Activated CD4-positive, alpha-beta T cell treated with anti-CD3 and anti-CD28 coated beads for 4 hours (primary cell): ENCODE results near the gene PAK3.

Experiments
- DNase-seq, 2 donors: peaks; one replicate each; pipeline ENCODE4 v3.0.0-alpha.2; 2020

The PAK3 gene

DNA sequence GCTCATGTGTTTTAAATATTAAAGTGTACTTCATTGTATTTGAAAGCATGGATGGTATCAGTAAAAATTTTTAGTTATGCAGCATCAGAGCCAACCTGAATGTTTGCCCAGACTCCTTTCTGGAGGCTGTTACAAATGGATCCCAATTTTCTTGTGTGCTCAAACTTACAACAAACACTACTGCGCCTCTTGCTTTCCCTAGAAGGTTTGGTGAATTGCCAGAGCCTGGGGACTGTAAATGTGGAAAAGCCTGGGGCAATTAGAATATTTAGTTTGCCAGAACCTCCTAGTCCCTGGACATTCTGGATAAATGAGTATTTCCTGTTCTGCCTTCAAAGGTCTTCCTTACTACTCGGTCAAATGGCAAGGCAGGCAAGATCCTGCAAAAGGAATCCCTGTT, 169.5 kb downstream of the PAK3 start:
- DNase-seq: no peak

DNA sequence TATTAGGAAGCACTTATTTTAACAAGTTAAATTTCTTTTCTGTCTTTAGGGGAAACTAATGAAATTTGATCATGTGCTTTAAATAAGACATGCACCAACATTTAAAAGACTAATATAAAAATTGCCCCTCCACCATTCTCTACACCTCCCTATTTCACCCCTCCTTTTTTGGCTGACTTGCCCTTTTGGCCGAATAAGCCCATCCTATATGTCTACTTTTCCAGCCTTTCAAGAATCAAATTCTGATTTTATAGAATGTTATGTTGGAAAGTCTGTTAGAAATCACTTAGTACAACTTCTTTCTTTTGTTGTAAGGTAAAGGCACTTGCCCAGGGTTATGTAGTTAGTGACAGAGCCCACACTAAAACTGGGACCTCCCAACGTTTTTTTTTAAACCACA, 172.5 kb downstream of the PAK3 start:
- no peak for DNase-seq

DNA sequence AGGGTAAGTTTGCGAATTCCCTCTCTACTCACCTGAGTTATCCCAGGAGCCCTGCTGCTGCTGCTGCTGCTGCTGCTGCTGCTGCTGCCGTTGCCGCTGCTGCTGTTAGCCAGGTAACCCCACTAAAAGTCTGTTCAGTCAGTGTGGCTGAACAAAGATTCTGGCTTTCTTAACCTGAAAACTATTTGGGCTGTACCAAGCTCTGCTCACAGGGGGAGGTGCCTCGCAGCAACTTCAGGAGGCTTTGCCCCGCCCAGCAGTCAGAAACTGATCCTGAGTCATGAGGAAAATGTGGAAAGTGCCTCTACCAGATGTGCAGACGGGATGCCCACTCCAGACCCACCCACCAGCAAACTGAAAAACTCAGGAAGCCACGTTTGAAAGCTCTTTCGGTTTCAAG, 174.3 kb downstream of the PAK3 start, which contains the start of gene CAPN6:
CAPN6 (minus strand) TSS at position 145 of the 400 bp plus-strand sequence. CDS start 6,547 bp downstream, outside the sequence.
- no peak for DNase-seq
